H1 (cell line): ENCODE data around the gene KRT7. TPM values are rescaled to one million over a fixed set of nuclear protein-coding genes. Genes with fewer than 3 reads are reported as not detected.

Experiments
- CTCF ChIA-PET: fragments of 300-600 bp; sonication (Branson Sonifier 250); formaldehyde crosslinking; loops from one replicate; lab custom pipeline; 2021; ENCODE audit not compliant: partially characterized antibody; lab: Charles Lee
- POLR2A ChIA-PET: fragments of 300-600 bp; sonication (Branson Sonifier 250); formaldehyde crosslinking; loops from one replicate; lab custom pipeline; 2021; ENCODE audit warnings: inconsistent platforms; ENCODE audit not compliant: partially characterized antibody; lab: Charles Lee
- DNase-seq, 2 experiments: peaks; one replicate each; pipeline versions ENCODE4 v3.0.0 to v3.0.0-alpha.2; 2010 to 2022; ENCODE audit warnings: low spot score in 2 of 2, low read depth in 1 of 2, mixed read lengths in 1 of 2
- FAIRE-seq: peaks from 2 replicates; lab custom pipeline; 2011; peaks lifted over from hg19 to GRCh38; lab: Jason Lieb, UNC
- H2AFZ ChIP-seq: 2 replicates; pipeline ENCODE4 v1.8.1; 2012; ENCODE audit warnings: low read length, inconsistent platforms
- H2AK5ac ChIP-seq: 2 replicates; pipeline ENCODE4 v1.6.1; 2013; ENCODE audit warnings: low read depth, low read length
- H2BK120ac ChIP-seq: replicated peaks from 2 replicates; pipeline ENCODE3; 2013; ENCODE audit warnings: low read depth, low read length, inconsistent platforms
- H2BK12ac ChIP-seq: 2 replicates; pipeline ENCODE4 v1.6.1; 2013; ENCODE audit warnings: low read depth, low read length
- H2BK15ac ChIP-seq: 2 replicates; pipeline ENCODE4 v1.6.1; 2013; ENCODE audit warnings: low read length
- H2BK20ac ChIP-seq: 2 replicates; pipeline ENCODE4 v1.6.1; 2013; ENCODE audit warnings: low read length
- H2BK5ac ChIP-seq: 2 replicates; pipeline ENCODE4 v1.6.1; 2013; ENCODE audit warnings: low read depth, low read length
- H3K14ac ChIP-seq: 2 replicates; pipeline ENCODE4 v1.6.1; 2013; ENCODE audit warnings: inconsistent platforms; ENCODE audit not compliant: insufficient read length
- H3K18ac ChIP-seq: 2 replicates; pipeline ENCODE4 v1.6.1; 2013; ENCODE audit warnings: low read length; ENCODE audit errors: extremely low read depth
- H3K23ac ChIP-seq: 2 replicates; pipeline ENCODE4 v1.6.1; 2013; ENCODE audit warnings: inconsistent platforms; ENCODE audit not compliant: insufficient read length
- H3K23me2 ChIP-seq: 2 replicates; pipeline ENCODE4 v1.6.1; 2013; ENCODE audit warnings: low read depth, low read length
- H3K27ac ChIP-seq: 2 replicates; pipeline ENCODE4 v1.6.1; 2011; ENCODE audit warnings: low read depth, low read length, inconsistent platforms
- H3K27me3 ChIP-seq, 4 experiments: replicated peaks in 1 of 4; 1 replicate in 1 of 4; 2 replicates in 3 of 4; pipeline versions ENCODE4 v1.6.1 to v1.8.1; 2011 to 2013; ENCODE audit warnings: low read length in 3 of 4, mild to moderate bottlenecking in 3 of 4, inconsistent platforms in 2 of 4, mixed read lengths in 2 of 4, moderate library complexity in 1 of 4; ENCODE audit not compliant: control insufficient read depth in 3 of 4, insufficient read depth in 3 of 4; ENCODE audit errors: extremely low read depth in 1 of 4
- H3K36me3 ChIP-seq, 4 experiments: 2 replicates each; pipeline versions ENCODE4 v1.6.1 to v1.8.1; 2011 to 2013; ENCODE audit warnings: mild to moderate bottlenecking in 4 of 4, low read length in 3 of 4, moderate library complexity in 2 of 4, control low read depth in 1 of 4, inconsistent platforms in 1 of 4; ENCODE audit not compliant: insufficient read depth in 4 of 4, control insufficient read depth in 2 of 4
- H3K4ac ChIP-seq: replicated peaks from 2 replicates; pipeline ENCODE3; 2013; ENCODE audit warnings: low read length, low read depth, mixed read lengths, inconsistent platforms; ENCODE audit not compliant: insufficient read length
- H3K4me1 ChIP-seq, 4 experiments: replicated peaks in 1 of 4; 1 replicate in 1 of 4; 2 replicates in 3 of 4; pipeline versions ENCODE4 v1.6.1 to v1.8.1; 2011 to 2013; ENCODE audit warnings: low read length in 3 of 4, inconsistent platforms in 2 of 4, mixed read lengths in 1 of 4; ENCODE audit not compliant: insufficient read depth in 4 of 4, control insufficient read depth in 3 of 4
- H3K4me2 ChIP-seq, 2 experiments: 2 replicates each; pipeline versions ENCODE4 v1.6.1 to v1.8.1; 2011 to 2013; ENCODE audit warnings: low read depth in 2 of 2, low read length in 2 of 2, control low read depth in 1 of 2, inconsistent platforms in 1 of 2, mild to moderate bottlenecking in 1 of 2; ENCODE audit not compliant: insufficient read depth in 1 of 2
- H3K4me3 ChIP-seq, 4 experiments: fragments of 200-600, 300-600 bp in 1 of 4; sonication (generic), shearing (Covaris generic), sonication (Bioruptor Twin) in 1 of 4; 2 replicates each; pipeline versions ENCODE4 v1.5.1 to v1.8.1; 2011 to 2016; ENCODE audit warnings: low read length in 4 of 4, low read depth in 3 of 4, control low read depth in 2 of 4, inconsistent platforms in 2 of 4, mild to moderate bottlenecking in 2 of 4, mixed read lengths in 1 of 4, moderate library complexity in 1 of 4; ENCODE audit not compliant: insufficient read depth in 2 of 4; ENCODE audit errors: extremely low read depth in 1 of 4
- H3K56ac ChIP-seq: replicated peaks from 2 replicates; pipeline ENCODE3; 2013; ENCODE audit warnings: low read depth, mild to moderate bottlenecking, mixed read lengths, low read length, inconsistent platforms; ENCODE audit not compliant: insufficient read length
- H3K79me1 ChIP-seq: 2 replicates; pipeline ENCODE4 v1.6.1; 2013; ENCODE audit warnings: low read depth, low read length, control low read depth
- H3K79me2 ChIP-seq, 2 experiments: 2 replicates each; pipeline versions ENCODE4 v1.6.1 to v1.8.1; 2012 to 2013; ENCODE audit warnings: low read length in 2 of 2, mild to moderate bottlenecking in 2 of 2, inconsistent platforms in 1 of 2; ENCODE audit not compliant: insufficient read depth in 2 of 2, control insufficient read depth in 1 of 2
- H3K9ac ChIP-seq, 4 experiments: replicated peaks in 1 of 4; 1 replicate in 1 of 4; 2 replicates in 3 of 4; pipeline versions ENCODE4 v1.6.1 to v1.8.1; 2011 to 2013; ENCODE audit warnings: low read depth in 3 of 4, low read length in 3 of 4, control low read depth in 2 of 4, mild to moderate bottlenecking in 2 of 4, moderate library complexity in 2 of 4, inconsistent platforms in 1 of 4; ENCODE audit errors: extremely low read depth in 1 of 4
- H3K9me3 ChIP-seq, 2 experiments: 2 replicates each; pipeline versions ENCODE4 v1.6.1 to v1.8.1; 2012 to 2013; ENCODE audit warnings: mild to moderate bottlenecking in 2 of 2, moderate library complexity in 2 of 2, control low read depth in 1 of 2, inconsistent platforms in 1 of 2, low read depth in 1 of 2, low read length in 1 of 2, mixed read lengths in 1 of 2; ENCODE audit not compliant: insufficient read depth in 2 of 2
- H4K20me1 ChIP-seq, 2 experiments: replicated peaks in 1 of 2; 2 replicates each; pipeline versions ENCODE3 to v1.8.1; 2011 to 2013; ENCODE audit warnings: inconsistent platforms in 2 of 2, low read length in 2 of 2, mild to moderate bottlenecking in 1 of 2; ENCODE audit not compliant: insufficient read depth in 2 of 2, control insufficient read depth in 1 of 2
- H4K5ac ChIP-seq: 2 replicates; pipeline ENCODE4 v1.6.1; 2013; ENCODE audit warnings: low read length, low read depth, mixed read lengths, inconsistent platforms; ENCODE audit not compliant: insufficient read length
- H4K8ac ChIP-seq: 2 replicates; pipeline ENCODE4 v1.8.0; 2013; ENCODE audit warnings: mild to moderate bottlenecking, moderate library complexity, low read length, inconsistent platforms; ENCODE audit not compliant: insufficient read depth; ENCODE audit errors: extremely low read depth
- H4K91ac ChIP-seq: replicated peaks from 2 replicates; pipeline ENCODE3; 2013; ENCODE audit warnings: low read length, mixed read lengths, inconsistent platforms; ENCODE audit not compliant: insufficient read length
- CBX5 ChIP-seq: fragments of 300-800, 300-1000 bp; sonication (generic); IDR thresholded peaks from 2 replicates; pipeline ENCODE4 v1.7.1; 2016; ENCODE audit warnings: antibody characterized with exemption, low read length, low read depth
- GTF2F1 ChIP-seq: IDR thresholded peaks from 2 replicates; pipeline ENCODE4 v1.6.1; 2012; ENCODE audit warnings: low read depth, low read length, improper control_type of control experiment, borderline replicate concordance
- JUND ChIP-seq: IDR thresholded peaks from 2 replicates; pipeline ENCODE4 v1.6.1; 2011; ENCODE audit warnings: mild to moderate bottlenecking, improper control_type of control experiment, low read length
- RXRA ChIP-seq: IDR thresholded peaks from 2 replicates; pipeline ENCODE4 v1.6.1; 2011; ENCODE audit warnings: low read depth, mild to moderate bottlenecking, low read length, moderate library complexity; ENCODE audit not compliant: insufficient read depth
- SRF ChIP-seq: IDR thresholded peaks from 2 replicates; pipeline ENCODE4 v1.6.1; 2011; ENCODE audit warnings: mild to moderate bottlenecking, low read depth, low read length, moderate library complexity
- WGBS, 2 experiments: shearing (Covaris generic) in 1 of 2; methylation state at CpG; one replicate each; pipeline versions ENCODE4 v1.1.6 to v1.1.7; 2013 to 2015; ENCODE audit warnings: low lambda C conversion rate in 2 of 2, mixed read lengths in 2 of 2, inconsistent platforms in 1 of 2, low coverage in 1 of 2, missing lambda C conversion rate in 1 of 2; ENCODE audit not compliant: insufficient replicate concordance in 2 of 2, insufficient coverage in 1 of 2, insufficient read length in 1 of 2; ENCODE audit errors: extremely low coverage in 1 of 2, missing lambda C conversion rate in 1 of 2; 5-methylcytosine and 5-hydroxymethylcytosine counted together
- polyA plus RNA-seq, 7 experiments: library from polyadenylated mRNA; depleted of rRNA in 3 of 7; stranded (reverse) in 5 of 7; unstranded in 2 of 7; fragments of >200 nt in 5 of 7; fragments of 200-250 nt in 2 of 7; gene quantifications; 1 replicate in 5 of 7; 2 replicates in 1 of 7; 4 replicates in 1 of 7; pipeline versions ENCODE4 v1.2.1 to v1.2.3, GENCODE V29; 2011 to 2013; ENCODE audit warnings: missing spikeins in 2 of 7, mixed read lengths in 2 of 7
- total RNA-seq: library from RNA; stranded (reverse); fragmentation: NEBNext Ultra II Directional; extraction: Animal tissue kit (Norgen Biotek cat#: 25700); gene quantifications from 2 replicates; pipeline ENCODE4 v1.2.1, GENCODE V29; 2021

The KRT7 gene
- total and polyA plus RNA-seq, 2 of the 8 experiments (the other 6 are each of a cell fraction or from before 2014, with no cell fraction given): 13.2 to 19.0 TPM

DNA sequence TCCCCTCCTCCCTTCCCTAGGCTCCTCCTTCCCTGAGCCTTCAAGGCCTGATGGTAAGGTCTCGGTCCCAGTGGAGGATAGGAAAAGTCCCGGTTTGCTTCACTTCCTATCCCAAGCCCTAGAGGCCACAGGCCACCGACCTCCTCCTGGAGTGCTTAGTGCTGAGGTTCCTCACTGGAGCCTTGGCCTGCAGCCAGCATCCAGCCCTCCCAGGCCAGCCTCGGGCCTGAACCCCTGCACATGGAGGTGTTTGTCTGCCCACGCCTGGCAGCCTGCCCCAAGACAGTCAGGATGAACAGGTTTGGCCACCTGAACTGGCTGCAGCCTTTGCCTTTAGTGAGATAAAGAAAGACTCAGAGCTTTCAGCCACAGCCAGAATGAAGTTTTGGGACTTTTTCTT is 15.8 kb upstream of the KRT7 start:
- no peak overlapping the region for H3K14ac ChIP-seq
- TF ChIP-seq CBX5: no peak
- no peak for TF ChIP-seq JUND
- TF ChIP-seq GTF2F1: no peak
- TF ChIP-seq SRF: no peak
- TF ChIP-seq RXRA: no peak
- H2BK20ac ChIP-seq: no peak overlapping the region
- H2BK15ac ChIP-seq: no peak overlapping the region
- H3K79me1 ChIP-seq: no peaks in the 10 kb centered on the region
- no peak overlapping the region for H3K23ac ChIP-seq
- no peak overlapping the region for H4K5ac ChIP-seq
- DNase-seq (no peak), FAIRE-seq (no peak)
- no peak overlapping the region for H3K9ac ChIP-seq
- no peaks in the 10 kb centered on the region for H3K79me2 ChIP-seq
- H4K91ac ChIP-seq: no peak overlapping the region
- POLR2A ChIA-PET: interaction anchor here (0.7 kb wide), 1 partner anchor 19 kb away, joined by 3 read pairs; no protein-coding TSS in a partner anchor
- H3K18ac ChIP-seq: peak overlapping the region; percentile 27; the same call in 1 of the 2 replicates
- no peak overlapping the region for H2AK5ac ChIP-seq
- H3K4ac ChIP-seq: no peak overlapping the region
- H2BK5ac ChIP-seq: no peak overlapping the region
- H3K9me3 ChIP-seq: no peaks in the 10 kb centered on the region
- CTCF ChIA-PET: interaction anchor here (0.7 to 13.2 kb wide), 9 partner anchors 10 to 278 kb away, joined by 3 to 146 read pairs (median 16); partner anchors contain the start of gene KRT86
- peaks cover 0 to 4% (median under 1%) of the 10 kb centered on the region in 4 experiments; a peak in 4 of 7 replicates for H3K4me1 ChIP-seq
- H2AFZ ChIP-seq: no peak overlapping the region
- no peak overlapping the region for H3K4me3 ChIP-seq
- no peaks in the 10 kb centered on the region for H3K27me3 ChIP-seq
- H4K8ac ChIP-seq: no peak overlapping the region
- WGBS, 2 experiments: 62% methylated on average over 5 of the region's 5 CpGs; no CpG with 5 or more reads in 1 of the 2 experiments
- no peak overlapping the region for H2BK120ac ChIP-seq
- peaks cover 0 to 3% of the 10 kb centered on the region in 2 experiments for H4K20me1 ChIP-seq
- H2BK12ac ChIP-seq: no peak overlapping the region
- no peak overlapping the region for H3K27ac ChIP-seq
- no peaks in the 10 kb centered on the region for H3K23me2 ChIP-seq
- H3K4me2 ChIP-seq: no peak overlapping the region
- no peaks in the 10 kb centered on the region for H3K36me3 ChIP-seq
- no peak overlapping the region for H3K56ac ChIP-seq
